ENCODE data around the gene WDFY2.

The WDFY2 gene

DNA sequence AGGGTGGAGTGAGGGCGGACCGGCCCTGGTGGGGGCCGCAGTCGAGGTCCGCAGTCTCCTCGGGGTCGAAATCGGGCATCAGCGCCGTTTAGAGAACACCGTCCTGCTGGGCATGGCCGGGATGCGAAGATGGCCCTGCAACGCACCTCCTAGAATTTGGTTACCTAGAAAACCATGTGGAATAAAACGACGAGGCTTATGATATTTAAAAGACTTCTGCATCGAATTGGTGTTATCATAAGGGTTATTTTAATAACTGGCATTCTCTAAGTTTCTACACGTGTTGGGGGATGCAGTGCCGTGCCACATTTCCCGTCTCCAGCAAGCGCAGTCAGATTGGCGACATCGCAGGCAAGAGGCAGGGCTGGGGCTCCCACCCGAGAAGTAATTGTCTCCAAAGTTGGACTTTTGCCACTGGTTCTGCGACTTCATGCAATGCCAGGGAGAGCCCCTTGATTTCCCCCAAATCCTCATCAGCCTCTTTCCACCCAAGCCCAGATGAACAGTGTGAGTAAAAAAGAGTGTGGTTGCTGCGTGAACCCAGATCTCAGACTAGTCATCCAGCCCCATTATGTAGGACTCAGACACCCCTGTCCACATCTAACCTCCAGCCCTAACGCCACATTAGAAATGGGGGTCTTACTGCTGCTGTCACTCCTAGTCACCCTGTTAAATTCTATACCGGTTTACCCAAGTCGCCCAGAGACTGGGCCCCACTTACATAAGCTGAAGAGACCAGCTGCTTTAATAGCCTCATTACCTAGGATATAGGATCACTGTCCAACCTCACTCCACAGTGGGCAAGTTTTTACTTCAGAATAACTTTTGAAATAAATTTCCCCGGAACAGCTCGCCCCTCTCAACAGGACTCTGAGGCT lies 220.3 kb downstream of the WDFY2 start:
- H3K4me3 ChIP-seq (ENCODE audit: low read depth, low read length) = peak overlapping the region; percentile 96
- no peaks in the 10 kb centered on the region for H3K36me3 ChIP-seq (ENCODE audit: insufficient read depth, low read length)
- peaks cover 17% of the 10 kb centered on the region for H3K4me1 ChIP-seq (ENCODE audit: control insufficient read depth, insufficient read depth, low read length, unreplicated experiment)
- H3K27me3 ChIP-seq (ENCODE audit: insufficient read depth, low read length) = no peaks in the 10 kb centered on the region
- peak overlapping the region; percentile 84 for H3K27ac ChIP-seq (ENCODE audit: low read depth, low read length)
- H2AFZ ChIP-seq (ENCODE audit: low read length, unreplicated experiment) = peak overlapping the region; percentile 90
- H3K79me2 ChIP-seq (ENCODE audit: control insufficient read depth, insufficient read depth, low read length, unreplicated experiment) = no peaks in the 10 kb centered on the region

DNA sequence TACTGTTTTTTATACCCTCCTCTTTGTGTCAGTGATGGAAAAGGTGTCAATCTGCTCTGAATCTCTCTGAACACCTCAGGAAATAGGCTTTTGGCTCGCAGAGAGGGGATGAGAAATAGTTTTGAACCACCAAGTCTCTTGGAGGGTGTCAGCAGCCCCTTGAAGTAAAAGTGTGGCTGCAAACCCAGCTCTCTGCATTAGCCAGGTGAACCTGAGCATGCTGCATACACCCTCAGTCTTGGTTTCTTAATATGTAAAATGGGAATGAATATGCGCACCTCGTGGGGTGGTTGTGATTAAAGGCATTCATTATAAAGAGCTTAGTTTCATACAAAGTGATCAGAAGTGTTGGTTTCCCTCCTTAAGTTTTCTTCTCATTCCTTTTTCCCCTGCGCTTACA lies 221.1 kb downstream of the WDFY2 start:
- no peaks in the 10 kb centered on the region for H3K79me2 ChIP-seq (ENCODE audit: control insufficient read depth, insufficient read depth, low read length, unreplicated experiment)
- peaks cover 17% of the 10 kb centered on the region for H3K4me1 ChIP-seq (ENCODE audit: control insufficient read depth, insufficient read depth, low read length, unreplicated experiment)
- H3K27me3 ChIP-seq (ENCODE audit: insufficient read depth, low read length) = no peaks in the 10 kb centered on the region
- H3K27ac ChIP-seq (ENCODE audit: low read depth, low read length) = no peak overlapping the region
- no peak overlapping the region for H3K4me3 ChIP-seq (ENCODE audit: low read depth, low read length)
- H3K36me3 ChIP-seq (ENCODE audit: insufficient read depth, low read length) = no peaks in the 10 kb centered on the region
- no peak overlapping the region for H2AFZ ChIP-seq (ENCODE audit: low read length, unreplicated experiment)

DNA sequence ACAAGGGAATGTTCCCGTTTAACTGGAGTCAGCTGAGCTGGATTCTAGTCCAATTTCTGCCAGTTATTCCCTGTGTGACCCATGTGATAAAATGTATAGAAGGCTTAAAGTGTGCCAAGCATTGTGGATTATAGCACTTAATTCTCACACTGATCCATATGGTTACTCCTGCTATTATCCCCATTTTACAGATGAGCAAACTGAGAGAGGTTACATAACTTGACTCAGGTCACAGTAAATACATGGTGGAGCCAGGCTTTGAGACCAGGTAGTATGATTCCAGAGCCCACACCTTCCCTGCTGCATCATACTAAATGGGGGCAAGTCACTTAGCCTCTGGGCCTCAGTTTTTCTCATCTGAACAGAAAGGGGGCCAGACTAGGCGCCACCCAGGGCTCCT lies 221.7 kb downstream of the WDFY2 start:
- H3K27ac ChIP-seq (ENCODE audit: low read depth, low read length) = no peak overlapping the region
- no peaks in the 10 kb centered on the region for H3K79me2 ChIP-seq (ENCODE audit: control insufficient read depth, insufficient read depth, low read length, unreplicated experiment)
- H3K4me1 ChIP-seq (ENCODE audit: control insufficient read depth, insufficient read depth, low read length, unreplicated experiment) = peaks cover 17% of the 10 kb centered on the region
- no peak overlapping the region for H2AFZ ChIP-seq (ENCODE audit: low read length, unreplicated experiment)
- H3K36me3 ChIP-seq (ENCODE audit: insufficient read depth, low read length) = no peaks in the 10 kb centered on the region
- H3K4me3 ChIP-seq (ENCODE audit: low read depth, low read length) = no peak overlapping the region
- no peaks in the 10 kb centered on the region for H3K27me3 ChIP-seq (ENCODE audit: insufficient read depth, low read length)

DNA sequence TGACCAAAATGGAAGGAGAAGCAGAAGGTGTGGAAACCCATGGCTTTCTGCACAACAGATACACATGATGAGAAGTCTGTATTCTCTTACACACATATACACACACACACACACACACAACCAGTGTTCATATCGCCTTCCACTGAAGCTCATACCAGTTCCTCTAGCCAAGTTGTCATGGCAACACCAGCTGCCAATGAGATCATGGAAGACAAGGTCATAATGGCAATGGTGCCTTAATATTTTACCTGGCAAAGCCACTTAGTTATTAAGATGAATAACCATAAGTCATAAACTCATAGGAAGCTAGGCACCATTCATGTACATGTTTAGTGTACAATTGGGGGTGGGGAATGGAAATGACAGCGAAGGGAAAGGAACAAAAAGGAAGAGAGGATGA lies 222.3 kb downstream of the WDFY2 start:
- Histone ChIP-seq H3K36me3 (ENCODE audit: insufficient read depth, low read length) (no peaks in the 10 kb centered on the region), H3K4me3 (ENCODE audit: low read depth, low read length) (no peak overlapping the region), H3K79me2 (ENCODE audit: control insufficient read depth, insufficient read depth, low read length, unreplicated experiment) (no peaks in the 10 kb centered on the region), H2AFZ (ENCODE audit: low read length, unreplicated experiment) (no peak overlapping the region), H3K4me1 (ENCODE audit: control insufficient read depth, insufficient read depth, low read length, unreplicated experiment) (peaks cover 15% of the 10 kb centered on the region), H3K27me3 (ENCODE audit: insufficient read depth, low read length) (no peaks in the 10 kb centered on the region), H3K27ac (ENCODE audit: low read depth, low read length) (no peak overlapping the region)

DNA sequence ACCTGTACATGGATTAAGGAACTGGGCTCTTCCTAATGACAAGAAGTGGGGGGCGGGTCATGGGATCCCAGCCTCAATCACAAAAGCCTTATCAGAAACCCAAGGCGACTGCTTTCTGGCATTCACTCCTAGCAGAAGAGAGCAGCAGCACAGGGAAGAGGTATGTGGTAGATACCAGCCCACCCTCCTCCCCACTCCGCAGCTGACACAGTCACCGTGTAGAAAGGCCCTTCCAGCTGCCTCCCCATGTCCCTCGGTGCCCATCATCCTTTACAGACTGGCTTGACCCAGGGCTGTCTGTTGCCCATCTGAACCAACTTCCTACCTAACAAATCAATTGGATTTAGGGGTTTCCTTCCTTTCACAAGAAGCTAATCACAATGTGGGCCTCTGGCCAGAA lies 222.8 kb downstream of the WDFY2 start:
- H3K79me2 ChIP-seq (ENCODE audit: control insufficient read depth, insufficient read depth, low read length, unreplicated experiment) = no peaks in the 10 kb centered on the region
- H3K27me3 ChIP-seq (ENCODE audit: insufficient read depth, low read length) = no peaks in the 10 kb centered on the region
- H3K27ac ChIP-seq (ENCODE audit: low read depth, low read length) = no peak overlapping the region
- peaks cover 15% of the 10 kb centered on the region for H3K4me1 ChIP-seq (ENCODE audit: control insufficient read depth, insufficient read depth, low read length, unreplicated experiment)
- no peak overlapping the region for H2AFZ ChIP-seq (ENCODE audit: low read length, unreplicated experiment)
- no peaks in the 10 kb centered on the region for H3K36me3 ChIP-seq (ENCODE audit: insufficient read depth, low read length)
- no peak overlapping the region for H3K4me3 ChIP-seq (ENCODE audit: low read depth, low read length)

DNA sequence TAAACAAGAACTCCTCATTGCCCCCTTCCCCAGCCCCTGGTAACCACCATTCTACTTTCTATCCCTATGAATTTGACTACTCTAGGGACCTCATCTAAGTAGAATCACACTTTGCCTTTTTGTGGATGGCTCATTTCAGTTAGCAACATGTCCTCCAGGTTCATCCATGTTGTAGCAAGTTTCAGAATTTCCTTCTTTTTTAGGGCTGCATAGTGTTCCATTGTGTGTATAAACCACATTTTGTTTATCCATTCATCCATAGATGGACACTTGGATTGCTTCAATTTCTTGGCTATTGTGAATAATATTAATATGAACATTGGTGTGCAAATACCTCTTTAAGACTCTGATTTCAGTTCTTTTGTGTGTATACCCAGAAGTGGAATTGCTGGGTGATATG lies 224.5 kb downstream of the WDFY2 start:
- H3K27me3 ChIP-seq (ENCODE audit: insufficient read depth, low read length) = no peaks in the 10 kb centered on the region
- H3K79me2 ChIP-seq (ENCODE audit: control insufficient read depth, insufficient read depth, low read length, unreplicated experiment) = no peaks in the 10 kb centered on the region
- H3K27ac ChIP-seq (ENCODE audit: low read depth, low read length) = no peak overlapping the region
- H3K4me1 ChIP-seq (ENCODE audit: control insufficient read depth, insufficient read depth, low read length, unreplicated experiment) = peaks cover 6% of the 10 kb centered on the region
- no peaks in the 10 kb centered on the region for H3K36me3 ChIP-seq (ENCODE audit: insufficient read depth, low read length)
- no peak overlapping the region for H2AFZ ChIP-seq (ENCODE audit: low read length, unreplicated experiment)
- no peak overlapping the region for H3K4me3 ChIP-seq (ENCODE audit: low read depth, low read length)

DNA sequence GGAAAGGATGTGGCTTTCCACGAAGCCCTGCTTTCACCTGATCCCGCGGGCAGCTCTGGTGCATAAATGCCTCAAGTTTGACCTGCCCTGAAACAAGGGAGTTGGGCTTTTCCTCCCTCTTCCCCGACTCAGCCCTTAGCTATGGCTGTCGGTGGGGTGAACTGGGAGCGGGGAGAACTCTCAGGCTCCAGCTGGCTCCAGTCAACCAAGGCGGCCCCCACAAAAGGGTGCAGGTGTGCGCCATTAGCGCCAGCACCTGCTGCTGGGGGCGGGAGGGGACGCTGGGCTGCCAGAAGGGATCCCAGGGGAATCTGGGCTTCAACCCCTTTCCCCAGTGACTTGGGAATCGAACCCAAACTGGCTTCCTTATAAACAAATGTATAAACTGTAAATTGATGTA lies 226.8 kb downstream of the WDFY2 start:
- no peak overlapping the region for H3K27ac ChIP-seq (ENCODE audit: low read depth, low read length)
- peaks cover 3% of the 10 kb centered on the region for H3K27me3 ChIP-seq (ENCODE audit: insufficient read depth, low read length)
- no peaks in the 10 kb centered on the region for H3K79me2 ChIP-seq (ENCODE audit: control insufficient read depth, insufficient read depth, low read length, unreplicated experiment)
- no peaks in the 10 kb centered on the region for H3K36me3 ChIP-seq (ENCODE audit: insufficient read depth, low read length)
- no peak overlapping the region for H2AFZ ChIP-seq (ENCODE audit: low read length, unreplicated experiment)
- H3K4me1 ChIP-seq (ENCODE audit: control insufficient read depth, insufficient read depth, low read length, unreplicated experiment) = peaks cover 9% of the 10 kb centered on the region
- no peak overlapping the region for H3K4me3 ChIP-seq (ENCODE audit: low read depth, low read length)

DNA sequence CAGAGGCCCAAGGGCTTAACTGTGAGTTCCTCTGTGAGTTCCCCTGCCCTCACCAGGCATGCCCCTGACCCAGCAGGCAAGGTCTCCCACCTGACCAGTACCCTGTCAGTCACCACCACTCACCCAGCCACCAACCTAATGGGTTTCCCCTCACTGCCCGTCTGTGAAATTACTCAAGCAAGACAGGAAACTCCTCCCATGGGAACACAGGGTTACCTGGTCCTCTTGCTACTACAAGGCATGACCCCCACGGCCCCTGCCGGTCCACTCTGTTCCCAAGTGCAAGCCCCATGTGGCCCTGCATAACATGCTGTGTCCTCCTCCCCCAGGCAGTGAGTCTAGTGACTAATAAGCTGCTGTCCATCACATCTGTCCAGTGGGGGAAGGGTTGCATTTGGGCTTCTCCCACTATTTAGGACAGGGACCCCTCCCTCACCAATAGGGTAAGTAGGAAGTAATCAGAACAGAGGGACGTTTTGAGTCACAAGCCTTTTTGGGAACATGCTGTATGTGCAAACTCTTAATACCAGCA lies 227.7 kb downstream of the WDFY2 start:
- H3K36me3 ChIP-seq (ENCODE audit: insufficient read depth, low read length) = no peaks in the 10 kb centered on the region
- peaks cover 9% of the 10 kb centered on the region for H3K4me1 ChIP-seq (ENCODE audit: control insufficient read depth, insufficient read depth, low read length, unreplicated experiment)
- no peak overlapping the region for H3K4me3 ChIP-seq (ENCODE audit: low read depth, low read length)
- H3K79me2 ChIP-seq (ENCODE audit: control insufficient read depth, insufficient read depth, low read length, unreplicated experiment) = no peaks in the 10 kb centered on the region
- no peak overlapping the region for H2AFZ ChIP-seq (ENCODE audit: low read length, unreplicated experiment)
- H3K27ac ChIP-seq (ENCODE audit: low read depth, low read length) = no peak overlapping the region
- H3K27me3 ChIP-seq (ENCODE audit: insufficient read depth, low read length) = peaks cover 11% of the 10 kb centered on the region

DNA sequence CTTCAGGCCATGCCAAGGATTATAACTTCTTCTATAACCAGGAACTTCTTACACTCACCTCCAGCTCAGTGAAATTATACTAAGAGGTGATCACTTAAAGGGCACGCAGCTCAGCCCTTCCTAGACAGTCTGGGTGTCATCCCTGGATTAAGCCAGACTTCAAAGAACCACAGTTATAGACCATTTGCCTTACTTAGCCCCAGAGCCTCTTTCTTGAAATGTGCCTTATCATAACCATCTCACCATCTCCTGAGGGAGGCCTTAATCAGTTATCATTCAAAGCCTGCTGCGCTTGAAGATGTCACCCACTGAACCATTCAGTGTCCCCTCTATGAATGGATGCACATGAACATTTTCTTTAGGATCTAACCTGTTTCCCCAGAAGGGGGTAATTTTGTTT lies 229.8 kb downstream of the WDFY2 start:
- no peaks in the 10 kb centered on the region for H3K79me2 ChIP-seq (ENCODE audit: control insufficient read depth, insufficient read depth, low read length, unreplicated experiment)
- H3K4me1 ChIP-seq (ENCODE audit: control insufficient read depth, insufficient read depth, low read length, unreplicated experiment) = peaks cover 15% of the 10 kb centered on the region
- H2AFZ ChIP-seq (ENCODE audit: low read length, unreplicated experiment) = no peak overlapping the region
- H3K4me3 ChIP-seq (ENCODE audit: low read depth, low read length) = no peak overlapping the region
- peaks cover 20% of the 10 kb centered on the region for H3K27me3 ChIP-seq (ENCODE audit: insufficient read depth, low read length)
- no peak overlapping the region for H3K27ac ChIP-seq (ENCODE audit: low read depth, low read length)
- H3K36me3 ChIP-seq (ENCODE audit: insufficient read depth, low read length) = no peaks in the 10 kb centered on the region

DNA sequence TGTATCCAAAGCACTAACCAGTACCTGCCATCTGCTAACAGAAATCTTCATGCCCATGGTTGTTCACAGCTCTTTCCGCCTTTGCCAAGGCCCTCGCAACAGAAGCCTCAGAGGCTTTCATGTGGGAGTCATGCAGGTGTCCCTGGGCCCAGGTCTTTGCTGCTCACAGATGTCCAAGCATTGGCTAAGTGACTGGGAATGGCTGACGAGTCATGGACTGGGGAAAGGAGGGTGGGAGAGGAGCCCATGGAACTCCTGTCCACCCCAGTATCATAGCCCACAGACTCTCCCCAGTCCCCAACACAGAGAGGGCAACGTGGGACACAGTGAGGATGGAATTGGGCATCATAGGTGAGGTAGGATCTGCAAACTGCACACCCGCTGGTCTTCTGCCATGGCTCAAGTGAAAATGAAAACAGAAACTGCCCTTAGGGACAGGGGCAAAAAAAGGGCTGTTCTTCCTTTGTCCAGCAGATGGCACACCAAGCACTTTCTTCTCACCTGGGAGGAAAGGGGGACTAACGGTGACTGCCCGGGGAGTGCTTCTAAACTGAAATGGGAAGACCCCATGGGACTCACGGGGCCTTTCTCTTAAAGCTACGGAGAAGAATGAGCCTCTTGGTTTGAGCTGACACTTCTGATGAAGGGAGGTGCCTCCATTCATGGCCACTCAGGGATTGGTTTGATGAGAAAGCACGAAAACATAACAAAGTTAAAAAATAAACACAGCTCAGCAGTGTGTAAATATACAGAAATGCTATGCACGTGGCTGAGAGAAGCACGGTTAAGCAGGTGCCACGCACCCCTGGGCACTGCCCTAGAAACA lies 230.8 kb downstream of the WDFY2 start:
- Histone ChIP-seq H3K79me2 (ENCODE audit: control insufficient read depth, insufficient read depth, low read length, unreplicated experiment) (no peaks in the 10 kb centered on the region), H3K27me3 (ENCODE audit: insufficient read depth, low read length) (peaks cover 22% of the 10 kb centered on the region), H3K4me3 (ENCODE audit: low read depth, low read length) (peak overlapping the region; percentile 76), H3K4me1 (ENCODE audit: control insufficient read depth, insufficient read depth, low read length, unreplicated experiment) (peaks cover 18% of the 10 kb centered on the region), H3K36me3 (ENCODE audit: insufficient read depth, low read length) (no peaks in the 10 kb centered on the region), H3K27ac (ENCODE audit: low read depth, low read length) (no peak overlapping the region), H2AFZ (ENCODE audit: low read length, unreplicated experiment) (peak overlapping the region; percentile 87)
